T-helper 1 cell treated with Interleukin-12 subunit alpha and Interleukin-12 subunit beta and Interleukin-4 antibody, amounts not matched to agents 30 ng/mL and 1 ng/mL, for 36 hours (primary cell): ENCODE measurements around the gene SLC51B. TPM values are rescaled to one million over a fixed set of nuclear protein-coding genes. Genes with fewer than 3 reads are reported as not detected.
"Not testable (repeated sequence)": the region's sequence is repeated elsewhere in the genome, so short reads cannot be mapped to it uniquely, and the experiment has no call there.

Experiments used
- intact Hi-C: fragments of 100-400 bp; cut with micrococcal nuclease; formaldehyde crosslinking; loops from one replicate; pipeline ENCODE4 v1.15.1; 2024
- total RNA-seq: library from RNA; stranded (reverse); gene quantifications from 2 replicates; pipeline ENCODE4 v1.2.3, GENCODE V29; 2022

Gene SLC51B
- total RNA-seq, 1 donor from 2014 or later: not detected

DNA sequence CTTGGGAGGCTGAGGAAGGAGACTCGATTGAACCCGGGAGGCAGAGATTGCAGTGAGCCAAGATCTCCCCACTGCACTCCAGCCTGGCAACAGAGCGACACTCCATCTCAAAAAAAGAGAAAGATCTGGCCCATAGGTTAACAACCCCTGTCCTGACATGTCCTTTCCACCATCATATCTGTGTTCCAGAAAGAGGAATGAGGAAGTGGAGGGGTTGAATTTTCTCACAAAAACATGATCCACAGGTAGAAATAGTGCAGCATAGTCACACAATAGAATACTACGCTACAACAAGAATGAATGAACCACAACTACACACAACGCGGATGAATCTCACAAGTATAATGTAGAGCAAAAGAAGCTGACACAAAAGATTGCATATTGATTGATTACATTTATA is 4.7 kb upstream of the SLC51B start:
- intact Hi-C loops: no loop called here

DNA sequence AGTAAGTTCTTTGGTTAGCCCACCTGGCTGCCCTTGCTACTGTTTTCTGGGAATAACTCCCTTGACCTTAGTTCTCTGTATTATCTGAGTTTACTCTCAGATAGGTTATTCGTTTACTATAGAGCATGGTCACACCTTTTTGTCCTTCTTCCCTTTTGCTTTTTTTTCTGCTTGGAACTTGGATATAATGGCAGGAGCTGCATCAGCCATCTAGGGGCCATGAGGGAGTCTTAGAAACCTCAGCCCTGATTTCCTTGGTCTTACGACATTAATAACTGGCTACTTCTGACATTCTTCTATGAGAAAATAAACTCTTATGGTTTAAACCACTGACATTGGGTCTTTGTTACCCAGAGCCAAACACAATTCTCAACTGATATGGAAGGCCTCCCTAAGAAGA is 3.4 kb upstream of the SLC51B start:
- intact Hi-C loops: no loop called here

DNA sequence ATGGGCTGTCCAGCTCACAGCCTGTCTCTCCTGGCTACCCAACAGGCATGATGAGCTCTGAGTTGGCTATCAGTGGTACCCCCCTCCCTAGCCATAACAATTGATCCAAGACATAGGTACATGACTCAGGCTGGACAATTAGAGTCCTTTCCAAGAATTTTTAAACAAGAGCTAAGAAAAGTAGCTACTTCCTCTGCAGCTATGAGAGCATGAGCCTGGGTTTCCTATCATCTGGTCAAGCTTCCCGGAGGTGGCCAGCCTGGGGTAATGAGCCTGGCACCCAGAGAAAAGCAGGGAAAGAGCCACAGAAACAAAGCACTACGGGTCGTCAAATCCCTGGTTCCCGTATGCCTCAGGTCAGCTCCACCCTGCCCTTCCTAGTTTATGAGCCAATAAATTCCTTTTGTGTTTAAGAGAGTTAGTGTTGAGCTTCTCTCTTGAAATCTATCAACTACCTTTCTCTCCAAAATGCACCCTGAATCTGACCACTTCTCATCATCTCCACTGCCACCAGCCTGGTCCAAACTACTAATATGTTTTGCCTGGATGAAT is 2.3 kb upstream of the SLC51B start:
- intact Hi-C loops: no loop called here

DNA sequence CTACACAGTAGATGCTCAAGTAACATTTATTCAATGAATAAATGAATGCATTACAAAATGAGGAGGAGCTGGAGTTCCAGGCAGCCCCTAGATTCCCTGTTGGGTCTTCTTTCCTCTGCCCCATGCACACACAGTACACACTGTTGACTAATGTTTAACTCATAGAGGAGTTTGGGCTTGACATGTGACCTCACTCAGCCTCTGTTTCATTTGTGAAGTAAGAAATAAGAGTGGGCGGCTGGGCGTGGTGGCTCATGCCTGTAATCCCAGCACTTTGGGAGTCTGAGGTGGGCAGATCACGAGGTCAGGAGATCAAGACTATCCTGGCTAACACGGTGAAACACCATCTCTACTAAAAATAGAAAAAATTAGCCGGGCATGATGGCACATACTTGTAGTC is 969 bp upstream of the SLC51B start:
- intact Hi-C loops: not testable (repeated sequence)

DNA sequence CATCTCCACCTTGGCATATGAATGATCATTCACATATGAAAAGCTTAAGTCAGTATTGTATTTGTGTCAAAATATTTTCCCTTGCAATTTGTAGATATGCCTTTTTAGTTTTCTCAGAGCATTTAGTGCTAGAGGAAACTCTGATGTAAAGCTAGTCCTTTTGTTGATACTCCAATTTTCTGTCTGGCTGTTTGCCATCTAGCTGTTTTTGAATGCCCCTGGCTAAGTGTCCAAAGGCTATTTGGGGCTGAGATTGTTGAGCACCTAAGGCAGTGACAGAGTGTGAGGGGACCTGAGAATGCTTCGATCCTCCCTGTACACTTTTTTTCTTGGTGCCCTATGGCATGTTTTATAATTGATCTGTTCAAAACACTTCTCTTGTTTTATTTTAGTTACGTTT is 3.1 kb downstream of the SLC51B start:
- intact Hi-C loops: no loop called here

DNA sequence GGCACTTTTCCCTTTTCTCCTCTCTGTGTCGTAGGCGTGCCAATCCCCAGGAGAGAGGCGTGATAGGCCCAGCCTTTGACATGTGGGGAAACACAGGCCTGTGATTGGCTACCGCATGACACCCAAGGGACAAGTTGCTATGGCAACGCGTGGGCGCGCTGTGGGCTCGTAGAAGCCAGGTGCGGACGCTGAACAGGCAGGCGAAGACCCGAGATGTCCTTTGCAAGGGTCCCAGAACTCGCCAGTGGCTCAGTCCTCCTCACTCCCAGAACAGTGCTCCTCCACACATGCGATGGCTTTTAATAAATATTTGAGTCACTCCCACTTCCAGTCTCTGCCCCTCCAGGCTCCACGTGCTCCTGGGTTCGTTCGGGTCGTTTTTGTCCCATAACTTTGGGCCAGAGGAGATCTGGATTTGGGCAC is 4.2 kb downstream of the SLC51B start:
- intact Hi-C loops: loop anchor here (1.0 kb wide), 3 partner anchors 20 to 84 kb away; partner anchors contain the start of genes MTFMT and PDCD7

DNA sequence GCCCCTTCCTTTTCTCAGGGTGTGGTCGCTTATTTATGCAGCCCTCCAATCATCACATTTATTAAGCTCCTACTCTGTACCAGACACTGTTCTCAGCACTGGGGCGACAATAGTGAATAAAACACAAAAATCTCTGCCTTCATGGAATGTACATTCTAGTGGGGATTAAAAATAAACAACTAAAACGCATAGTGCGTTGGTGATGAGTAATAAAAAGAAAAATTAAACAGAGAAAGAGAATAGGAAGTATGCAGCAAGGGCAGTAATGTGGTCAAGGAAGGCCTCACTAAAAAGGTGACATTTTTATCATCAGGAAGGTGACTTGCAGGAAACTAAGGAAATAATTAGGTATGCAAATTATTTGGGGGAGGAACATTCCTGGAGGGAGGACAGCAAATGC is 5.1 kb downstream of the SLC51B start:
- intact Hi-C loops: no loop called here

DNA sequence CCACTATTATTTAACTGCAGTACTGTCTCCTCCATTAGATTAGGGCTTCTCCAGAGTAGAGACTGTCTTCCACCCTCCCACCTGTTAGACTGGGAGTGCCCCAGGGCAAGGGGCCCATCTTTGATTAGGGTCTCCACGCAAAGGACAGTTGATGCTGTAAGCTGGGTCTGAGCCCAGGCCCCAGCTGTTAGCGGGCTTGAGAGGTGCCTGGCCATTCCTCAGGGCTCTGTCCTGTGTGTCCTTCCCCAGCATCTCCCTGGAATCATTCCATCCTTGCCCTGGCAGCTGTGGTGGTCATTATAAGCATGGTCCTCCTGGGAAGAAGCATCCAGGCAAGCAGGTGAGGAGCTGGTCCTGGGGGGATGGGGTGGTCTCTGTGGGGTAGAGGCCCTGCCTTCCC is 6.1 kb downstream of the SLC51B start:
- intact Hi-C loops: no loop called here

DNA sequence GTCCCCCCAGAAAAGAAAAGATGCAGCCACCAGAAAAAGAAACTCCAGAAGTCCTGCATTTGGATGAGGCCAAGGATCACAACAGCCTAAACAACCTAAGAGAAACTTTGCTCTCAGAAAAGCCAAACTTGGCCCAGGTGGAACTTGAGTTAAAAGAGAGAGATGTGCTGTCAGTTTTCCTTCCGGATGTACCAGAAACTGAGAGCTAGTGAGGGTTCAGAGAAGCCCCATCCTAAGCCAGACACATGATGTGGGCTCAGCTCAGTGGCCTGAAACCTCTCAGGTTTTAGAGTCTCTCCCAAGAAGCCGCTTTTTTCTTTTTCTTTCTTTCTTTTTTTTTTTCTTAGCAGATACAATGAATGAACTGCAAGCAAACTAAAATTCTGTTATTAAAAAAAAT is 7.8 kb downstream of the SLC51B start:
- intact Hi-C loops: no loop called here

DNA sequence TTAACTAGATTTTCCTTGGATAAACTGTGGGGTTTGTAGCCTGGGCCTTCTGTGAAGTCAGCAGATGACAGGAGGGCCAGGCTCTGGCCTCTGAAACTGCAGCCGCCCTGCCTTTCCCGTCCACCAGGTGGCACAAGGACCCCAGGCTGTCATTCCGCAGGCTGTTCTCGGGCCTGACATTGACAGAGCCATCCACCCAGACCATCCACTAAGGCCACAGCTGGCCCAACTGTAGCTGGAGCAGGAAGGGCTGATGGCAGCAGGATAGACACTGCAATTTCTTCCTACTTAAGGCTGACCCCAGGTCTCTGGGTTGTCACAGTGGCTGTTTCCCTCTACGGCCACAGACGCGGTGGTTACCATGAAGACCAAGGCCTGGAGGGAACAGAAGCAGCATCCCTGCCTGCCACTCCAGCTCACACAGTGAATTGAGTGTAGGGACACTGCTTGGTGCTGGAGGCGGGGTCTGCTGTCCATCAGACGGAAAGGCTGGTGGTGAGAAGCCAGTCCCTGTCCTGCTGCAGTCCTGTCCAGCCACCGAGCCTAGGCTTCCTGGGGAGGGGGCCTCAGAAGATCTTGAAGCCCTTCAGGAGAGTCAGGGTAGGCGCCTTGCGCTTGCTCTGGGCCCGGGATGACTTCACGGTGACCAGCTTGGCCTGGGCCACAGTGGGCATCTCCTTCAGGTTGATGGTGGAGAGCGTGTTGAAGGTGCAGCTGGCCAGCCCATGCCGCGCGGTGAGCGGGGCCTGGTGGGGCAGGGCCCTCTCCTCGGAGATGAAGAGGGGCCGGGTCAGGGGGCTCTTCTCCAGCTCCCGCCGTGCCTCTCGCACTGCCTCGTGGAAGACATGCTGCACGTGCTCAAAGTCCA is 9.4 kb downstream of the SLC51B start:
- intact Hi-C loops: loop anchor here (1.0 kb wide), 5 partner anchors 47 to 331 kb away; partner anchors contain the start of gene RNU5B-1

DNA sequence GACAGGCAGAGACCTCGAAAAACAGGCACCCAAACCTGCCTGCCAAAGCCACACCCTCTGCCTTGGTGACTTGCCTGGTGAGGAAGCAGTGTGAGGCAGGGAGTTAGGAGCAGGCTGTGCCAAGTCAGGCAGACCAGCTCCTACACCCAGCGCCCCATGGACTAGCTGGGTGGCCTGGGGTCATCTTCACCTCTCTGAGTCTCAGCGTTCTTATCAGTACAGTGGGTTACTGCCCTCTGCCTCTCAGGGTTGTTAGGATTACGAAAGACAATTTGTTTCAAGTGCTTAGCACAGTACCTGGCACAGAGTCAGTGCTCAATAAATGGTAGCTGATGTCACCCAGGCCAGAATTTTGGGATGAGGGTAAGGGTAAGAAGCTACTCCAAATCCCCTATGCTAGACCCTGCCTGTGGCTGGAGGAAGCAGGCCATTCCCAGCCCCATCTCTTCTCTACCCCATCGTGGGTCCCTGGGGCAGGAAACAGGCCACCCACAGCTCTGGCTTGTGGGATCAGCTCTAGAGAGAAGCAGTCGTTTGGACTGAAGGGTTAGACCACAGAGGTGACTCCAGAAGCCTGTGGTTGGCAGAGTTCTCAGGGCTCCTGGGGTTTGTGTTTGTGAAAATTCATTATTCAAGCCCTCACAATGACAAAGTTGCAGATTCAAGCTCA is 10.1 kb downstream of the SLC51B start:
- intact Hi-C loops: no loop called here

DNA sequence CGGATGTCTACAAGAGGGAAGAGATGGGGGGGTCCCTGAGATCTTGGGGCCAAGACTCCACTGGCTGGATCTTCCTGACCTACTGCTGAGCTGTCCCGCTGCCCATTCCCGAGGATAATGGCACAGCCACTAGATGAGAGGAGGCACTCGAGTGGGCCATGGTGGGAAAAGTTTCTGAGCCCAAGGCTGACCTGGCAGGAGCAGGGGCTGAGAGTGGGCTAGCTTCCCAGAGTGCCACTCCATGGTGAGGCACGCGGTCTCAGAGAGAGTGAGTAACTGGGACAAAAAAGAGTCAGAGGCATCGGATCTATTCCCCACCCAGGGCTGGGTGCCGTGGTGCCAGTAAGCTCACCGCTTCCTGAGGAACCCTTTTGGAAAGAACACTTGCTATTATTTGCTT is 10.9 kb downstream of the SLC51B start:
- intact Hi-C loops: no loop called here

DNA sequence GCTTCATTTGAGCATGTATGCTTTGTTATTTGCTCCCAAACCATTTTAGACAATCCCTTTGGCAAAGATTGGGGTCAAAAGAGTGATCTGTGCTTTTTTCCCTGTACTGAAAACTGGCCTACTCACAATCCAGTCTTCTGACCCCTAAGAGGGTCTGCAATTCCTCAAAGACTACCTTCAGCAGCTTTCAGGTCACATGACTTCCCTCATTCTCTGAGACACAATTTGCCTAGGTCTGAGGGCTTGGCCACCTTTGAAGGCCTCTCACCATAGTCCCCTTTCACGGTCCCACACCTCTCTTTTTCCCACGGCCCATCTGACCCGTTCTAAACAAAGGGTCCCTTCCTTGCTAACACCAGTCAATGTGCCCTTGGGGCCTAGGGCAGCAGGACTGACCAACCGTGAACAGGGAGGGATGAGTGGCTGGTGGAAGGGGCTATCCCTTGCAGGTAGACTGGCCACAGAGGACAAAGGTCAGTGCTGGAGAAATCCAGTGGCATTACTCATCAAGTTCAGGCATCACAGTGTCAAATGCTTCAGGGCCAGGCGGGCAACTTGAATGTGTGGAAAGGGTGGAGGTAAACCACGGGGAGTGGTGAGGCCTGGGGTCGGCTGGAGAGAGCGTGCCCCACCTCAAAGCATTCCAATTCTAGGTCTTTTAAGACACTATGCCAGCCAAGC is 11.8 kb downstream of the SLC51B start:
- intact Hi-C loops: no loop called here

DNA sequence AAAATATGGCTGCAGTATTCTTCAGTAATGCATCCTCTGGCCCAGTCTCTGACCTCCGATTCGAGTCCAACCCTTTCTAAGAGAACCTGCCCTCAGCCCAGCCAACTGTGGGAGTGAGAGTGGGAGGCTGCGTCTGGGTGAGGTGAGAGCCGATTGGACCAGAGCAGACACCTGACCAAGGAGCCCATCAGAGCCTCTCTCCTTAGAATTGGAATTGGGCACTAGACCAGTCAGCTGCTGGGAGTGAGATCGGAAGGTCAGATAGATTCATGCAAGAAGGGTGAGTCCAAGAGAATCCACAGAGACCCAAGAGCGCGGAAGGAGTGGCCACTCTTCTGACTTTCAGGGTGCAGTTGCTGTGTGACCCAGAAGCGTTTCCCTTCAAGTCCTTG is 12.4 kb downstream of the SLC51B start:
- intact Hi-C loops: no loop called here

DNA sequence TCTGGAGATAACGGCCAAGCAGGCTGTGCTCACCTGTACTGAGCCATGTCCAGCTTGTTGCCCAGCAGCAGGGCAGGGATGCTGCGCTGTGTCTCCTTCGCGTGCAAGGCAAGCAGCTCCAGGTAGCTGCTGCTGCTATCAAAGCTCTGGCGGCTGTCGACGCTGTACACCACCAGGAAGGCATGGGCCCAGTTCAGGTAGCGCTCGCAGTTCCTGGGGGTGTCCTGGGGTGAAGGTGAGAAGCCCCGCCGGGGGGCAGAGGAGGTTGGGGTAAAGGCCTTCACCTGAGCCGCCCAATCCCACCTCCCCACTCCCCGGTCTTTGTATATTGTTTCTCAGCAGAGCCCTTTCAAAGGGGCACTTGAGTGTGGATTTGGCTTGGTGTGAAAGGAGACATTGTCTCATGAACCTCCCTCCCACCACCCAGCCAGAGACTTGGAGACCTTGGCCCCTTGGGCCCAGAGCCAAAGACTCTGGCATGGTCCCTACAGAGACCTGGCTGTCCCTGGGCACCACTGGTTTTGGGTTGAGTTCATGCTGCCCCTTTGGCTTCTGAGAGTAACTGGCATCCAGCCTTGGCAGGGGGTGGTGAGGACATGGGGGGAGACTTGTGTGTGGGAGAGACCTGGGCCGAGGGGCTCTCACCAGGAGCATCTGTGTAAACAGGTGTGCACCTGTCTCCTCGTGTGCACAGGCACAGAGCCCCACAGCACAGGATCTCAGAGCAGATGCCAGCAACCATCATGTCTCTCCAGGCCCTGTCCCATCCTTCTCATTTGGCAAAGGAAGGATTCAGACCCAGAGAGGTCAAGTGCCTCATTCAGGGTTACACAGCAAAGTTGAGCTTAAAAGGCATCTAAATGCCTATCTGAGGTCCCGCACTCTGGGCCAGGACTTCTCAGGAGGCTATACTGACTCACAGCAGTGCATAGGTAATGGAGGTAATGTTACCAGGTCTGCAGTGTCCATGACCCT is 13.5 kb downstream of the SLC51B start:
- intact Hi-C loops: no loop called here

DNA sequence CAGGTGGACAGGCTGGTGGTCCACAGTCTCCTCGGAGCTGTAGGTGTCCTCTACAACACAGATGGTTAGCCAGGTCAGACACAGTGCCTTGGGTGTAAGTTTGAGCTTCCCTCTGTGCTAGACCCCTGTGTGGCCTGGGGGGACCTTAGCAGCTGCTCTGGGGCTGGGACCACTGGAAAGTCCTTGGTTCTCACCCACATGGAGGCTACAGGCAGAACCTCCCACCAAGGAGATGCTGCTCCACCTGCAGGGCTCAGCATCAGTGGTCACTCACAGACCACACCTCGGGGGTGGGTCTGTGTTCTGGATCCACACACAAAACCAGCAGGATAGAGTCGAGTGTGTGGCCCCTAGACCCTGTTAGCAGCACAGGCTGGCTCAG is 14.2 kb downstream of the SLC51B start:
- intact Hi-C loops: no loop called here

DNA sequence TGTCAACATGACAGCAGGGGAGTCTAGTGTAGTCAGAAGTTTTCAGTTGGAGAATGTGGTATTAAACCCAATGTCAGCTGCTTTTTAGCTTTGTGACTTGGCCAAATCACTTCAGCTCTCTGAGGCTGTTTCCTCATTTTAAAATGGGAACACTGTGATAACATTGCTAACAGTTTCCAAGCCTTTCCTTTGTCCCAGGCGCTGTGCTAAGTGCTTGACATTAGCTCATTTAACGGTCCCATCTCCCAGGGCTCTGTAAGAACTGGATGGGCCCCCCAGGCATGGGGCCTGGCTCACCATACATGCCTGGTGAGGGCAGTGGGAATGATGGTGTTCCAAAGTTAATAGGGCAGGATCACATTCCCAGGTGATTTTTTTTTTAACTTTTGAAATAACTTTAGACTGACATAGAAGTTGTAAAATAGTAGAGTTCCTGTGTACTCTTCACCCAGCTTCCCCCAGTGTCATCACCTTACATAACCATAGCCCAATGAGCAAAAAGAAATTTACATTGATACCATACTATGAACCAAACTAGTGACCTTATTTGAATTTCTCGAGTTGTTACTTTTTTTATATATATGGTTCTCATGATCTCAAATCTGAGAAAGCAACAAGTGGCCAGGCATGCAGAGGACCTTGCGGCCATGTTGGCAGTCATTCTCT is 14.9 kb downstream of the SLC51B start:
- intact Hi-C loops: no loop called here

DNA sequence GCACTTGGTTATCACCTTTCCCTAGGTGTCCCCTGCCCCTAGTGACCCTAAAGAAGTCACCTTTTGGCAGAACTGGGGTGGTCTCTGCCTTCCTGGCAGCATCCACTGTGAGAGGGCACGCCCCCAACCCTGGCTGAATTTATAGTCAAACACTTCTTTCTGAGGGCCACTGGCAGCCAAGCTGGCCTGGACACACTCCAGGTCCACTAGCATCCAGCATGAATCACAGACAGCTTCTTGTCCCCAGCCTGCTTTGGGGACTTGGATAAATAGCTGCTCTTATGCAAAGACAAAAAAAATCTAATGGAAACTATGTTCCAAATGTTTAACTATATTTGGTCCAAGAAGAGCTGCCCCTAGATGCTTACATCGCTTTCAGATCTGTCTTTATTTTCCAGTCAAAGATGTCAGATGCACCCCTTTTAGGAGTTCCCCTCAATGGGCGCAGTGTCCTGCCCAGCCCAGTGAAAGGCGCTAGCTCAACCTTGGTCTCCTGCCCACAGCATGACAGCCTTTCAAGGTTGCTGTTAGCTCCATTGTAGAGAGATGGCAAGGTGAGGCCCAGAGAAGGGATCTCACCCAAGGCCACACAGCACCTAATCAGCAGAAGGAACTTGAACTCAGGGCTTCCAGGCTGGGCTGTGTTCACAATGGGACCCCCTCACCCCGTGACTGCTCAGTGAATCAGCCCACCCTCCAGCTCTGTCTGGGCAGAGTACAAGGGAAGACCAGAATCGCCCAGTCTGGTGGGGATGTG is 15.6 kb downstream of the SLC51B start:
- intact Hi-C loops: no loop called here

DNA sequence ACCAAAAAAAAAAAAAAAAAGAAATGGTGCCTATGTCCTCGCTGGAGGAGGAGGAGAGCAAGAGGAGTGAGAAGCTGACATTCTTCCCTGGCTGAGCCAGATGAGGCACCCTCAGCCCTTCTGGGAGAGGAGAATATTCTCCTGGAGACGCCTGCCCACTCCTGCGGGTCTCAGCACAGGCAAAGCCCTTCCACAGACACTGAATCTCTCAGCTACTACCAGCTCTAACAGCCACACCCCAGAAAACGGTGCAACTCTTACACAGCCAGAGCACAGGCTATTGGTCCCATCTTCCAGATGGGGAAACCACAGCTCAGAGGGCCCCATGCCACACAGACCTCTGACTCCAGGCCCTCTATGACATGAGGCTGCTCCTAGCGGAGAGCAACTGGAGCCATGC is 16.9 kb downstream of the SLC51B start:
- intact Hi-C loops: no loop called here
